ENCODE measurements around the gene SPACDR.

The SPACDR gene

DNA sequence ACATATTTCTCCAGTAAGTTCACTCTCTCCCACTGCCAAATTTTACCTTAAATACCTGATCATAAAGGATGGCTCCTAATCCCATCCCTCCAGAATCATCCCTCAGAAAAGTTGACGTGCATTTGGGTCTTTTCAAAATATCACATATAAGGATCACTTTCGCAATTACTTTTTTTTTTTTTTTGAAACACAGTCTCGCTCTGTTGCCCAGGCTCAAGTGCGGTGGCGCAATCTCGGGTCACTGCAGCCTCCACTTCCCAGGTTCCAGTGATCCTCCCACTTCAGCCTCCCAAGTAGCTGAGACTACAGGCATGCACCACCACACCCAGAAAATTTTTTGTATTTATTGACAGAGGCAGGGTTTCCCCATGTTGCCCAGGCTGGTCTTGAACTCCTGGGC is 53.0 kb downstream of the SPACDR start:
- DNase-seq (ENCODE audit: low spot score), result no peak

DNA sequence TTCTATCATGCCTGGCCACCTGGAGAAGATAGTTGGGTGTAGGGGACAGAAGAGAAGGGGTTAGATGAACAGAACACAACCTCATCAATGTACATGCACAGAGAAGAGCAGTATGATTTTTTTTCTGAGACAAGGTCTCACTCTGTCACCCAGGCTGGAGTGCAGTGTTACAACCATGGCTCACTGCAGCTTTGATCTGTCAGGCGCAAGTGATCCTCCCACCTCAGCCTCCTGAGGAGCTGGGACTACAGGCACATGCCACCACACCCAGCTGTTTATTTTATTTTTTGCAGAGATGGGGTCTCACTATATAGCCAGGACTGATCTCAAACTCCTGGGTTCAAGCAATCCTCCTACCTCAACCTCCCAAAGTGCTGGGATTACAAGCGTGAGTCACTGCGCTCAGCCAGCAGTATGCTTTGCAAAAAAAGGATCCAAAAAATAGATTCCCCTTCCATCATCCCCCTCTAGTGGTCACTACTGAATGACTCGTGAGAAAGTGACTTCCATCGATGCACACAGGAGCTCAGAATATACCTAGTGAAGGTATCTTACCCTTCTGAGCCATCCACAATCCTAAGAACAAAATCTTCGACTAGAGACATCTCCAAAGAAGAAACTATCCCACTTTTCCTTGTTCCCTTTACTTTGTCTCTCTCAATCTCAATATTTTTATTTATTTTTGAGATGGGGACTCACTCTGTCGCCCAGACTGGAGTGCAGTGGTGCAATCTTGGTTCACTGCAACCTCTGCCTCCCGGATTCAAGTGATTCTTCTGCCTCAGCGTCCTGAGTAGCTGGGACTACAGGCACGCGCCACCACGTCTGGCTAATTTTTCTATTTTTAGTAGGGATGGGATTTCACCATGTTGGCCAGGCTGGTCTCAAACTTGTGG is 56.5 kb downstream of the SPACDR start:
- DNase-seq (ENCODE audit: low spot score), result no peak

GRCh38 chr7:100406767-100407166 is 57.3 kb downstream of the SPACDR start:
- no peak for DNase-seq (ENCODE audit: low spot score)
